ENCODE data around the gene CNOT4.

DNA sequence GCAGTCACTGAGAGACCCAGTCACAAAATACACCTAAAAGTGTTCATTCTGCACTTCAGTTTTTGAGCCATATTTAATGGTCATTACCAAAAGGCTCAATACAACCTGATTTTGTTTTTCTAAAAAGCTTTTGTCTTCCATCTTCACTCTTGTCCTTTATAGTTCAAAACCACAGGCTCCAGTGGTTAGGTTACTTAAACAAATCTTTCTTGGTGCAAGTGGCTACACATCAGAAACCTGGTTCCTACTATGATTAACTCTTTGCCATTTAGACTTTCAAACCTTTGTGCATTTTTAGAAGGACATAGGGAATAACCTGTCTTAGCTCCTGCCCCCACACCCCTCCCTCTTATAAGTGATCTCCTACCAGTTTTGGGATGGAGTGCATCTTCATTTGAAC is 140.5 kb downstream of the CNOT4 start:
- TF ChIP-seq, protein P1, sequence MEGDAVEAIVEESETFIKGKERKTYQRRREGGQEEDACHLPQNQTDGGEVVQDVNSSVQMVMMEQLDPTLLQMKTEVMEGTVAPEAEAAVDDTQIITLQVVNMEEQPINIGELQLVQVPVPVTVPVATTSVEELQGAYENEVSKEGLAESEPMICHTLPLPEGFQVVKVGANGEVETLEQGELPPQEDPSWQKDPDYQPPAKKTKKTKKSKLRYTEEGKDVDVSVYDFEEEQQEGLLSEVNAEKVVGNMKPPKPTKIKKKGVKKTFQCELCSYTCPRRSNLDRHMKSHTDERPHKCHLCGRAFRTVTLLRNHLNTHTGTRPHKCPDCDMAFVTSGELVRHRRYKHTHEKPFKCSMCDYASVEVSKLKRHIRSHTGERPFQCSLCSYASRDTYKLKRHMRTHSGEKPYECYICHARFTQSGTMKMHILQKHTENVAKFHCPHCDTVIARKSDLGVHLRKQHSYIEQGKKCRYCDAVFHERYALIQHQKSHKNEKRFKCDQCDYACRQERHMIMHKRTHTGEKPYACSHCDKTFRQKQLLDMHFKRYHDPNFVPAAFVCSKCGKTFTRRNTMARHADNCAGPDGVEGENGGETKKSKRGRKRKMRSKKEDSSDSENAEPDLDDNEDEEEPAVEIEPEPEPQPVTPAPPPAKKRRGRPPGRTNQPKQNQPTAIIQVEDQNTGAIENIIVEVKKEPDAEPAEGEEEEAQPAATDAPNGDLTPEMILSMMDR (IDR thresholded peaks at IDR 0.05) = no peak
- TF ChIP-seq POLR2A (IDR thresholded peaks at IDR 0.05) = no peak
- TF ChIP-seq EP300 (IDR thresholded peaks at IDR 0.05) = no peak

Measured in stomach (tissue), 4 donors.